HepG2 (cell line): ENCODE results near the gene UCN2. TPM values are rescaled to one million over a fixed set of nuclear protein-coding genes. Genes with fewer than 3 reads are reported as not detected.
A peak's percentile ranks its signal among the peaks of the same experiment; 100 is the strongest.

Source experiments
- ATAC-seq: fragments of 200-7000 bp; cut with Tn5 transposase; 3 replicates; pipeline ENCODE4 v1.9.1; 2020; ENCODE audit warnings: mild to moderate bottlenecking, moderate library complexity
- BruUV-seq: library from RNA; stranded (reverse); fragments of 400-500 nt; replicated peaks from 2 replicates; lab custom pipeline; 2021; lab: Mats Ljungman, UMichigan
- CTCF ChIA-PET: fragments of 300-600 bp; formaldehyde crosslinking; extraction: SDS; loops from one replicate; lab custom pipeline; 2021; ENCODE audit warnings: low total read pairs, inconsistent platforms, low intra/inter-chr PET ratio; lab: Yijun Ruan, JAX
- POLR2A ChIA-PET: fragments of 350-600 bp; sonication (Branson Sonifier 250); formaldehyde crosslinking; loops from one replicate; lab custom pipeline; 2020; ENCODE audit warnings: antibody characterized with exemption, inconsistent platforms; lab: Yijun Ruan, JAX
- DNase-seq: peaks from one replicate; pipeline ENCODE4 v3.0.0-alpha.2; 2015; ENCODE audit warnings: low spot score
- FAIRE-seq: peaks from 3 replicates; lab custom pipeline; 2011; peaks lifted over from hg19 to GRCh38; lab: Jason Lieb, UNC
- H2AFZ ChIP-seq: one replicate; pipeline ENCODE4 v1.6.1; 2011; ENCODE audit warnings: low read length, inconsistent platforms
- H3K27ac ChIP-seq: fragments of 300-600 bp; 3 replicates; pipeline ENCODE4 v1.8.0; 2011; ENCODE audit warnings: mixed run types, mild to moderate bottlenecking, mixed read lengths, low read length, inconsistent platforms; ENCODE audit not compliant: insufficient read depth; ENCODE audit errors: extremely low read length
- H3K27me3 ChIP-seq, 2 experiments: fragments of 200-600 bp in 1 of 2; 2 replicates in 1 of 2; 3 replicates in 1 of 2; pipeline versions ENCODE4 v1.6.0 to v1.8.0; 2011; ENCODE audit warnings: low read length in 2 of 2, mild to moderate bottlenecking in 2 of 2, moderate library complexity in 2 of 2, inconsistent platforms in 1 of 2; ENCODE audit not compliant: insufficient read depth in 2 of 2, control insufficient read depth in 1 of 2
- H3K36me3 ChIP-seq, 2 experiments: fragments of 200-600 bp in 1 of 2; replicated peaks in 1 of 2; 2 replicates in 1 of 2; 3 replicates in 1 of 2; pipeline versions ENCODE4 v1.5.1 to v1.8.0; 2011; ENCODE audit warnings: low read length in 2 of 2, inconsistent platforms in 1 of 2; ENCODE audit not compliant: insufficient read depth in 2 of 2, control insufficient read depth in 1 of 2
- H3K4me1 ChIP-seq: 2 replicates; pipeline ENCODE4 v1.5.1; 2012; ENCODE audit warnings: low read length, inconsistent platforms; ENCODE audit not compliant: insufficient read depth
- H3K4me2 ChIP-seq: 2 replicates; pipeline ENCODE4 v1.6.0; 2011; ENCODE audit warnings: low read depth, low read length, inconsistent platforms
- H3K4me3 ChIP-seq, 3 experiments: fragments of 200-600 bp in 1 of 3; sonication (generic), shearing (Covaris generic) in 1 of 3; replicated peaks in 1 of 3; 2 replicates each; pipeline ENCODE4 v1.5.1; 2011 to 2016; ENCODE audit warnings: low read length in 3 of 3, inconsistent platforms in 2 of 3, low read depth in 2 of 3, mild to moderate bottlenecking in 2 of 3, control low read depth in 1 of 3, mixed read lengths in 1 of 3; ENCODE audit not compliant: insufficient read depth in 1 of 3
- H3K79me2 ChIP-seq: one replicate; pipeline ENCODE4 v1.6.1; 2011; ENCODE audit warnings: low read length, inconsistent platforms; ENCODE audit not compliant: insufficient read depth
- H3K9ac ChIP-seq: 2 replicates; pipeline ENCODE4 v1.6.0; 2011; ENCODE audit warnings: mild to moderate bottlenecking, low read depth, low read length, inconsistent platforms; ENCODE audit not compliant: insufficient read depth
- H3K9me3 ChIP-seq: 2 replicates; pipeline ENCODE4 v1.5.1; 2012; ENCODE audit warnings: mild to moderate bottlenecking, low read length
- H4K20me1 ChIP-seq: 2 replicates; pipeline ENCODE4 v1.6.0; 2011; ENCODE audit warnings: inconsistent platforms, mild to moderate bottlenecking, low read length, moderate library complexity; ENCODE audit not compliant: insufficient read depth
- FOXP1 ChIP-seq, 2 experiments: fragments of 450-650 bp in 1 of 2; IDR thresholded peaks; 2 replicates each; pipeline ENCODE4 v1.6.1; 2017 to 2018; ENCODE audit warnings: antibody characterized with exemption in 1 of 2
- GTF2F1 ChIP-seq: fragments of 150-350 bp; IDR thresholded peaks from 2 replicates; pipeline ENCODE4 v1.6.1; 2014; ENCODE audit warnings: low read length
- GTF3A ChIP-seq: sonication (generic); formaldehyde crosslinking; conservative IDR thresholded peaks from 2 replicates; pipeline ENCODE4 v1.4.0; 2020; ENCODE audit warnings: mild to moderate bottlenecking, missing genetic modification reagents
- HNRNPLL ChIP-seq: fragments of 200-400 bp; formaldehyde crosslinking; IDR thresholded peaks from 2 replicates; pipeline ENCODE4 v1.6.1; 2017; ENCODE audit warnings: mild to moderate bottlenecking, low read depth, low read length; ENCODE audit not compliant: poor library complexity, severe bottlenecking
- MAX ChIP-seq: IDR thresholded peaks from 2 replicates; pipeline ENCODE4 v1.6.1; 2012; ENCODE audit warnings: inconsistent platforms
- MIER3 ChIP-seq: IDR thresholded peaks from 2 replicates; pipeline ENCODE4 v1.6.1; 2016; ENCODE audit warnings: missing compliant biosample characterization, borderline replicate concordance
- RARA ChIP-seq: IDR thresholded peaks from 2 replicates; pipeline ENCODE4 v1.6.1; 2016; ENCODE audit warnings: missing genetic modification reagents, missing compliant biosample characterization
- SP1 ChIP-seq, 2 experiments: fragments of 450-650 bp in 1 of 2; sonication (generic) in 1 of 2; formaldehyde crosslinking in 1 of 2; IDR thresholded peaks; 2 replicates each; pipeline versions ENCODE4 v1.4.0 to v1.6.1; 2016 to 2020; ENCODE audit warnings: missing genetic modification reagents in 1 of 2
- USF2 ChIP-seq, 2 experiments: sonication (generic) in 1 of 2; formaldehyde crosslinking in 1 of 2; IDR thresholded peaks; 2 replicates each; pipeline versions ENCODE4 v1.5.1 to v1.6.1; 2011 to 2020; ENCODE audit warnings: borderline replicate concordance in 1 of 2, low read depth in 1 of 2, low read length in 1 of 2, mild to moderate bottlenecking in 1 of 2, missing genetic modification reagents in 1 of 2, moderate library complexity in 1 of 2
- ZNF451 ChIP-seq: sonication (generic); formaldehyde crosslinking; IDR thresholded peaks from 2 replicates; pipeline ENCODE4 v1.5.0; 2020; ENCODE audit warnings: mild to moderate bottlenecking, missing genetic modification reagents
- ZNF557 ChIP-seq: sonication (generic); formaldehyde crosslinking; IDR thresholded peaks from 2 replicates; pipeline ENCODE4 v1.4.0; 2020; ENCODE audit warnings: missing genetic modification reagents
- ZNF598 ChIP-seq: sonication (generic); formaldehyde crosslinking; IDR thresholded peaks from 2 replicates; pipeline ENCODE4 v1.5.1; 2020; ENCODE audit warnings: mild to moderate bottlenecking, missing genetic modification reagents, borderline replicate concordance
- ZNF605 ChIP-seq: sonication (generic); formaldehyde crosslinking; IDR thresholded peaks from 2 replicates; pipeline ENCODE4 v1.8.0; 2022; ENCODE audit warnings: mild to moderate bottlenecking, missing genetic modification reagents
- ZNF629 ChIP-seq: sonication (generic); formaldehyde crosslinking; conservative IDR thresholded peaks from 2 replicates; pipeline ENCODE4 v1.5.0; 2020; ENCODE audit warnings: missing genetic modification reagents
- WGBS: methylation state at CpG from one replicate; pipeline ENCODE4 v1.1.6; 2017; ENCODE audit warnings: low lambda C conversion rate; 5-methylcytosine and 5-hydroxymethylcytosine counted together
- in situ Hi-C: cut with HindIII; loops from 2 replicates; pipeline ENCODE4 v1.10.0; 2017; ENCODE audit warnings: low pct_unique_long_range_greater_than_20kb; ENCODE audit not compliant: extremely low pct_ligation_motif_present
- intact Hi-C: fragments of 100-400 bp; cut with micrococcal nuclease; formaldehyde crosslinking; loops from one replicate; pipeline ENCODE4 v1.10.0; 2022; ENCODE audit not compliant: unreplicated experiment
- polyA plus RNA-seq, 8 experiments: library from polyadenylated mRNA; depleted of rRNA in 3 of 8; stranded (reverse) in 7 of 8; unstranded in 1 of 8; fragments of >200 nt; fragmentation: Illumina TruSeq in 4 of 8; extraction: Trizol in 4 of 8; gene quantifications; 2 replicates each; pipeline versions ENCODE4 v1.2.1 to v1.2.3, GENCODE V29; 2011 to 2016; ENCODE audit warnings: low read depth in 4 of 8, missing spikeins in 1 of 8, mixed read lengths in 1 of 8; ENCODE audit not compliant: insufficient read depth in 1 of 8
- total RNA-seq, 5 experiments: library from RNA; depleted of rRNA; stranded (reverse); fragments of >200 nt; fragmentation: Illumina TruSeq; extraction: Trizol; gene quantifications; 2 replicates each; pipeline ENCODE4 v1.2.3, GENCODE V29; 2016; ENCODE audit warnings: low read depth in 1 of 5

The UCN2 gene
- total and polyA plus RNA-seq, 2 of the 13 experiments (the other 11 are each of a cell fraction or from before 2014, with no cell fraction given) = 0.07 to 1.5 TPM

- TF ChIP-seq SP1 (IDR thresholded peaks at IDR 0.05) (no peak), SP1 (CRISPR knock-in tag; IDR thresholded peaks at IDR 0.05) (no peak), ZNF451 (CRISPR knock-in tag) (no peak), HNRNPLL (no peak), USF2 (IDR thresholded peaks at IDR 0.05; ENCODE audit: low read depth, low read length) (no peak), USF2 (CRISPR knock-in tag; IDR thresholded peaks at IDR 0.05; ENCODE audit: borderline replicate concordance) (no peak), ZNF598 (CRISPR knock-in tag) (peak; percentile 36; the same call in 1 of the 2 replicates)
Measured at GRCh38 chr3:48553886-48554845, 9.4 kb downstream of the UCN2 start (continued).

- ATAC-seq = no peak
- H3K79me2 ChIP-seq = peaks cover 60% of the 10 kb centered on the region
- DNase-seq = no peak
- peaks cover 82% of the 10 kb centered on the region for H3K4me1 ChIP-seq
- POLR2A ChIA-PET = interaction anchor here (0.6 to 1.2 kb wide), 3 partner anchors 80 to 112 kb away, joined by 3 to 7 read pairs (median 3); partner anchors contain the start of gene SLC26A6
- BruUV-seq = no TSS peak
- H3K9me3 ChIP-seq = no peaks in the 10 kb centered on the region
- in situ Hi-C loops (no loop called here), intact Hi-C loops (no loop called here)
- no peak overlapping the region for H3K27ac ChIP-seq
- H3K36me3 ChIP-seq = peaks cover 18 to 48% of the 10 kb centered on the region in 2 experiments; a peak in 4 of 5 replicates
- peak overlapping the region; percentile 78; the same call in 1 of the 2 replicates for H3K4me2 ChIP-seq
- 93% methylated on average over 3 of the region's 5 CpGs for WGBS
- peak overlapping the region; percentile 82 for H3K9ac ChIP-seq
- peaks cover 51% of the 10 kb centered on the region for H4K20me1 ChIP-seq
- FAIRE-seq = no peak
- no peak overlapping the region for H2AFZ ChIP-seq
- no peak for TF ChIP-seq MAX
- TF ChIP-seq GTF3A (CRISPR knock-in tag) = no peak
- TF ChIP-seq MIER3 (CRISPR knock-in tag) = no peak
- TF ChIP-seq ZNF605 (CRISPR knock-in tag) = no peak
- TF ChIP-seq RARA = no peak
- TF ChIP-seq ZNF629 = no peak
- TF ChIP-seq GTF2F1 = no peak
- no peak for TF ChIP-seq FOXP1 (IDR thresholded peaks at IDR 0.05)
- no peak for TF ChIP-seq FOXP1 (CRISPR knock-in tag; IDR thresholded peaks at IDR 0.05)
- no peak for TF ChIP-seq ZNF557
- CTCF ChIA-PET = no interaction called here
- H3K27me3 ChIP-seq = no peaks in the 10 kb centered on the region; a peak in 1 of 5 replicates
- H3K4me3 ChIP-seq = peak overlapping the region in 1 of 3 experiments; percentile 92; a peak in 1 of 6 replicates
Measured at GRCh38 chr3:48553361-48553760, 10.2 kb downstream of the UCN2 start.
